GM10847 (cell line): Measurements from ENCODE around the gene GRM4.

ENCODE experiments used
- POLR2A ChIP-seq: IDR thresholded peaks from 2 replicates; pipeline ENCODE4 v1.6.1; 2011; ENCODE audit not compliant: insufficient read length; ENCODE audit errors: extremely low read depth

GRM4 gene

GRCh38 chr6:34044945-34045595 is 100.8 kb downstream of the GRM4 start:
- no peak for TF ChIP-seq POLR2A

GRCh38 chr6:34043359-34043758 is 102.5 kb downstream of the GRM4 start:
- no peak for TF ChIP-seq POLR2A

GRCh38 chr6:34041385-34041784 is 104.5 kb downstream of the GRM4 start:
- no peak for TF ChIP-seq POLR2A

- TF ChIP-seq POLR2A, result no peak
Measured at GRCh38 chr6:34039943-34040342, 105.9 kb downstream of the GRM4 start.

GRCh38 chr6:34037151-34037550 is 108.7 kb downstream of the GRM4 start:
- TF ChIP-seq POLR2A, result no peak

GRCh38 chr6:34036357-34037069 is 109.4 kb downstream of the GRM4 start:
- TF ChIP-seq POLR2A, result no peak

- no peak for TF ChIP-seq POLR2A
Measured at GRCh38 chr6:34035704-34036356, 110.1 kb downstream of the GRM4 start.

GRCh38 chr6:34035161-34035560 is 110.7 kb downstream of the GRM4 start:
- TF ChIP-seq POLR2A, result no peak

GRCh38 chr6:34032856-34033255 is 113.0 kb downstream of the GRM4 start:
- TF ChIP-seq POLR2A, result no peak

GRCh38 chr6:34031625-34032383 is 114.1 kb downstream of the GRM4 start:
- TF ChIP-seq POLR2A, result no peak

GRCh38 chr6:34030831-34031624 is 114.9 kb downstream of the GRM4 start:
- TF ChIP-seq POLR2A, result no peak

- TF ChIP-seq POLR2A, result no peak
Measured at GRCh38 chr6:34029489-34030280, 116.2 kb downstream of the GRM4 start.

- TF ChIP-seq POLR2A, result no peak
Measured at GRCh38 chr6:34028691-34029360, 117.1 kb downstream of the GRM4 start.

- no peak for TF ChIP-seq POLR2A
Measured at GRCh38 chr6:34027939-34028441, 117.9 kb downstream of the GRM4 start.

GRCh38 chr6:34027445-34027936 is 118.4 kb downstream of the GRM4 start:
- TF ChIP-seq POLR2A, result no peak
